Measurements from ENCODE around the gene SLC45A3. TPM values are rescaled to one million over a fixed set of nuclear protein-coding genes. Genes with fewer than 3 reads are reported as not detected.

Gene SLC45A3
- total RNA-seq, 4 donors from 2014 or later: 12.2 to 29.1 (median 17.0) TPM

- TF ChIP-seq POLR2A (IDR thresholded peaks at IDR 0.05) (no peak), CTCF (IDR thresholded peaks at IDR 0.05) (no peak), EP300 (IDR thresholded peaks at IDR 0.05; ENCODE audit: low read depth) (no peak), POLR2AphosphoS5 (IDR thresholded peaks at IDR 0.05) (no peak)
- WGBS, 2 donors (ENCODE audit: low coverage in 1 of 2): 93% methylated on average over 2 of the region's 2 CpGs; no CpG with 5 or more reads in 1 of the 2 donors
- H3K36me3 ChIP-seq: no peaks in the 10 kb centered on the region
- DNase-seq: no peak
- H3K4me3 ChIP-seq: no peak overlapping the region
- no peaks in the 10 kb centered on the region for H3K27me3 ChIP-seq
- no peaks in the 10 kb centered on the region for H3K4me1 ChIP-seq
- intact Hi-C loops (cut with DNase I; ENCODE audit: low total_unique reads): no loop called here
- in situ Hi-C loops (cut with MboI; ENCODE audit: low pct_ligation_motif_present in 1 of 4, low pct_unique_long_range_greater_than_20kb in 1 of 4, low sequenced_read_pairs in 3 of 4): no loop called here
- H3K27ac ChIP-seq: no peak overlapping the region
- no peaks in the 10 kb centered on the region for H3K9me3 ChIP-seq
Observed at GRCh38 chr1:205687242-205687641, 6.9 kb upstream of the SLC45A3 start.

- Histone ChIP-seq H3K36me3 (no peaks in the 10 kb centered on the region), H3K4me1 (peaks cover 0 to 38% (median 26%) of the 10 kb centered on the region in 4 donors), H3K4me3 (no peak overlapping the region), H3K27ac (no peak overlapping the region), H3K27me3 (no peaks in the 10 kb centered on the region), H3K9me3 (no peaks in the 10 kb centered on the region)
- TF ChIP-seq CTCF (IDR thresholded peaks at IDR 0.05) (no peak), POLR2AphosphoS5 (IDR thresholded peaks at IDR 0.05) (no peak), POLR2A (IDR thresholded peaks at IDR 0.05) (no peak), EP300 (IDR thresholded peaks at IDR 0.05; ENCODE audit: low read depth) (no peak)
- 74% methylated on average over 3 of the region's 3 CpGs; no CpG with 5 or more reads in 1 of the 2 donors for WGBS, 2 donors (ENCODE audit: low coverage in 1 of 2)
- intact Hi-C loops (cut with DNase I; ENCODE audit: low total_unique reads): no loop called here
- DNase-seq: no peak
- in situ Hi-C loops (cut with MboI; ENCODE audit: low pct_ligation_motif_present in 1 of 4, low pct_unique_long_range_greater_than_20kb in 1 of 4, low sequenced_read_pairs in 3 of 4): no loop called here
Observed at GRCh38 chr1:205681364-205681763, 1.1 kb upstream of the SLC45A3 start.

GRCh38 chr1:205678286-205679111 is 1.8 kb downstream of the SLC45A3 start:
- TF ChIP-seq EP300 (IDR thresholded peaks at IDR 0.05; ENCODE audit: low read depth) (no peak), CTCF (IDR thresholded peaks at IDR 0.05) (no peak), POLR2AphosphoS5 (IDR thresholded peaks at IDR 0.05) (no peak), POLR2A (IDR thresholded peaks at IDR 0.05) (no peak)
- in situ Hi-C loops (cut with MboI; ENCODE audit: low pct_ligation_motif_present in 1 of 4, low pct_unique_long_range_greater_than_20kb in 1 of 4, low sequenced_read_pairs in 3 of 4) (no loop called here), intact Hi-C loops (cut with DNase I; ENCODE audit: low total_unique reads) (no loop called here)
- Histone ChIP-seq H3K27ac (peak overlapping the region; percentile 67 to 87 (median 83)), H3K27me3 (no peaks in the 10 kb centered on the region), H3K36me3 (no peaks in the 10 kb centered on the region), H3K4me1 (peaks cover 0 to 64% (median 38%) of the 10 kb centered on the region in 4 donors), H3K4me3 (peak overlapping the region in 3 of 4 donors; percentile 71 to 86 (median 75)), H3K9me3 (no peaks in the 10 kb centered on the region)
- 50 to 68% methylated on average over 1 to 9 of the region's 10 CpGs for WGBS, 2 donors (ENCODE audit: low coverage in 1 of 2)
- no peak for DNase-seq

- Histone ChIP-seq H3K9me3 (no peaks in the 10 kb centered on the region), H3K4me3 (no peak overlapping the region), H3K4me1 (peaks cover 0 to 77% (median 47%) of the 10 kb centered on the region in 4 donors), H3K27ac (peak overlapping the region; percentile 67 to 87 (median 83)), H3K27me3 (no peaks in the 10 kb centered on the region), H3K36me3 (no peaks in the 10 kb centered on the region)
- in situ Hi-C loops (cut with MboI; ENCODE audit: low pct_ligation_motif_present in 1 of 4, low pct_unique_long_range_greater_than_20kb in 1 of 4, low sequenced_read_pairs in 3 of 4) (no loop called here), intact Hi-C loops (cut with DNase I; ENCODE audit: low total_unique reads) (no loop called here)
- DNase-seq: no peak
- 0 to 65% methylated on average over 1 to 5 of the region's 5 CpGs for WGBS, 2 donors (ENCODE audit: low coverage in 1 of 2)
- TF ChIP-seq POLR2A (IDR thresholded peaks at IDR 0.05) (no peak), CTCF (IDR thresholded peaks at IDR 0.05) (no peak), EP300 (IDR thresholded peaks at IDR 0.05; ENCODE audit: low read depth) (no peak), POLR2AphosphoS5 (IDR thresholded peaks at IDR 0.05) (no peak)
Observed at GRCh38 chr1:205677167-205677566, 3.1 kb downstream of the SLC45A3 start.

Data from transverse colon (tissue), 4 donors.